GM12878 (cell line): ENCODE measurements around the gene CACNA2D1. TPM values are rescaled to one million over a fixed set of nuclear protein-coding genes. Genes with fewer than 3 reads are reported as not detected.

Experiments used
- ATAC-seq: fragments of 200-7000 bp; cut with Tn5 transposase; 3 replicates; pipeline ENCODE4 v1.9.1; 2020; ENCODE audit warnings: mild to moderate bottlenecking, moderate library complexity
- BruUV-seq: library from RNA; stranded (reverse); fragments of 400-500 nt; replicated peaks from 2 replicates; lab custom pipeline; 2021; lab: Mats Ljungman, UMichigan
- CTCF ChIA-PET: fragments of 300-600 bp; sonication (Branson Sonifier 250); formaldehyde crosslinking; extraction: SDS; loops from one replicate; lab custom pipeline; 2021; ENCODE audit warnings: inconsistent platforms; lab: Yijun Ruan, JAX
- POLR2A ChIA-PET: fragments of 350-600 bp; formaldehyde crosslinking; extraction: SDS; loops from one replicate; lab custom pipeline; 2021; ENCODE audit warnings: inconsistent platforms; lab: Charles Lee
- RAD21 ChIA-PET: fragments of 300-600 bp; sonication (Branson Sonifier 250); formaldehyde crosslinking; loops from one replicate; lab custom pipeline; 2023; ENCODE audit warnings: antibody characterized with exemption; ENCODE audit not compliant: unreplicated experiment; lab: Charles Lee
- SMC1A ChIA-PET: fragments of 300-600 bp; sonication (Branson Sonifier 250); formaldehyde crosslinking; loops from one replicate; lab custom pipeline; 2023; ENCODE audit not compliant: unreplicated experiment, uncharacterized antibody; lab: Charles Lee
- DNase-seq: peaks from one replicate; pipeline ENCODE4 v3.0.0-alpha.2; 2011; ENCODE audit warnings: low read depth, low spot score
- FAIRE-seq: peaks from 3 replicates; lab custom pipeline; 2011; peaks lifted over from hg19 to GRCh38; lab: Jason Lieb, UNC
- H2AFZ ChIP-seq: 2 replicates; pipeline ENCODE4 v1.6.0; 2011; ENCODE audit warnings: low read depth, low read length, control low read depth; ENCODE audit not compliant: control insufficient read depth
- H3K27ac ChIP-seq: 2 replicates; pipeline ENCODE4 v1.5.1; 2011; ENCODE audit warnings: control low read depth; ENCODE audit not compliant: control insufficient read depth, insufficient read depth
- H3K27me3 ChIP-seq, 2 experiments: replicated peaks in 1 of 2; 2 replicates each; pipeline versions ENCODE4 v1.6.0 to v1.6.1; 2011; ENCODE audit warnings: low read length in 1 of 2; ENCODE audit not compliant: control insufficient read depth in 2 of 2, insufficient read depth in 2 of 2
- H3K36me3 ChIP-seq, 2 experiments: 2 replicates each; pipeline ENCODE4 v1.5.1; 2011; ENCODE audit warnings: low read length in 1 of 2; ENCODE audit not compliant: control insufficient read depth in 2 of 2, insufficient read depth in 2 of 2
- H3K4me1 ChIP-seq: 2 replicates; pipeline ENCODE4 v1.6.1; 2011; ENCODE audit warnings: mild to moderate bottlenecking, low read length, moderate library complexity, mixed read lengths; ENCODE audit not compliant: control insufficient read depth, insufficient read depth
- H3K4me2 ChIP-seq: 2 replicates; pipeline ENCODE4 v1.6.0; 2011; ENCODE audit warnings: control low read depth; ENCODE audit not compliant: control insufficient read depth, insufficient read depth
- H3K4me3 ChIP-seq: fragments of 200-600 bp; sonication (generic); 2 replicates; pipeline ENCODE4 v1.5.1; 2016
- H3K79me2 ChIP-seq: 2 replicates; pipeline ENCODE4 v1.6.0; 2011; ENCODE audit warnings: low read length; ENCODE audit not compliant: control insufficient read depth, insufficient read depth
- H3K9ac ChIP-seq: 2 replicates; pipeline ENCODE4 v1.8.0; 2011; ENCODE audit warnings: low read length, control low read depth, mixed read lengths; ENCODE audit not compliant: control insufficient read depth, insufficient read depth
- H3K9me3 ChIP-seq: replicated peaks from 3 replicates; pipeline ENCODE4 v1.5.1; 2011; ENCODE audit warnings: mild to moderate bottlenecking, low read length; ENCODE audit not compliant: control insufficient read depth, insufficient read depth
- H4K20me1 ChIP-seq: 2 replicates; pipeline ENCODE4 v1.6.0; 2011; ENCODE audit not compliant: control insufficient read depth, insufficient read depth
- BHLHE40 ChIP-seq, 2 experiments: fragments of 450-650 bp in 1 of 2; IDR thresholded peaks; 2 replicates each; pipeline ENCODE4 v1.6.1; 2011 to 2017; ENCODE audit warnings: low read depth in 2 of 2, borderline replicate concordance in 1 of 2, improper control_type of control experiment in 1 of 2, low read length in 1 of 2, mild to moderate bottlenecking in 1 of 2
- ETV6 ChIP-seq, 2 experiments: fragments of 450-650 bp in 1 of 2; IDR thresholded peaks in 1 of 2; conservative IDR thresholded peaks in 1 of 2; 2 replicates each; pipeline ENCODE4 v1.6.1; 2014; ENCODE audit warnings: antibody characterized with exemption in 1 of 2, borderline replicate concordance in 1 of 2, low read depth in 1 of 2, mild to moderate bottlenecking in 1 of 2, moderate library complexity in 1 of 2
- GATAD2B ChIP-seq: fragments of 450-650 bp; conservative IDR thresholded peaks from 2 replicates; pipeline ENCODE4 v1.6.1; 2017; ENCODE audit warnings: low read depth, mild to moderate bottlenecking, moderate library complexity
- IRF4 ChIP-seq: IDR thresholded peaks from 2 replicates; pipeline ENCODE4 v1.6.1; 2011; ENCODE audit warnings: low read depth, low read length
- PAX5 ChIP-seq: IDR thresholded peaks from 2 replicates; pipeline ENCODE4 v1.6.1; 2011; ENCODE audit warnings: low read depth, low read length, borderline replicate concordance
- POU2F2 ChIP-seq: IDR thresholded peaks from 3 replicates; pipeline ENCODE4 v1.6.1; 2011; ENCODE audit warnings: low read depth, mild to moderate bottlenecking, low read length, borderline replicate concordance
- RELA ChIP-seq: fragments of 450-650 bp; IDR thresholded peaks from 2 replicates; pipeline ENCODE4 v1.8.0; 2014; ENCODE audit warnings: borderline replicate concordance; ENCODE audit not compliant: partially characterized antibody
- ZBTB11 ChIP-seq: fragments of 450-650 bp; formaldehyde crosslinking; IDR thresholded peaks from 2 replicates; pipeline ENCODE4 v1.5.0; 2022; ENCODE audit warnings: mild to moderate bottlenecking, missing genetic modification characterization
- ZNF24 ChIP-seq: fragments of 450-650 bp; IDR thresholded peaks from 2 replicates; pipeline ENCODE4 v1.6.1; 2017; ENCODE audit warnings: antibody characterized with exemption, mild to moderate bottlenecking
- WGBS: methylation state at CpG from one replicate; pipeline ENCODE4 v1.1.6; 2016; ENCODE audit warnings: low lambda C conversion rate; ENCODE audit not compliant: insufficient replicate concordance, insufficient coverage; ENCODE audit errors: missing lambda C conversion rate; 5-methylcytosine and 5-hydroxymethylcytosine counted together
- in situ Hi-C: fragments of 300-500 bp; cut with MboI; formaldehyde crosslinking; loops from 9 replicates; pipeline ENCODE4 v1.14.3; 2018; ENCODE audit warnings: mixed read lengths
- intact Hi-C: fragments of 100-400 bp; cut with micrococcal nuclease; formaldehyde crosslinking; loops from one replicate; pipeline ENCODE4 v1.14.2; 2022; ENCODE audit not compliant: unreplicated experiment
- polyA plus RNA-seq, 11 experiments: library from polyadenylated mRNA; depleted of rRNA in 4 of 11; unstranded in 6 of 11; stranded (reverse) in 5 of 11; fragments of >200 nt; fragmentation: Nextera tagmentation in 4 of 11; fragmentation: Illumina TruSeq in 1 of 11; extraction: Ambion mirVana in 4 of 11; extraction: Trizol in 1 of 11; gene quantifications; 1 replicate in 1 of 11; 2 replicates in 10 of 11; pipeline versions ENCODE4 v1.2.1 to v1.2.3, GENCODE V29; 2011 to 2016; ENCODE audit warnings: inconsistent platforms in 2 of 11, missing spikeins in 2 of 11, low read depth in 1 of 11
- total RNA-seq, 4 experiments: library from RNA; depleted of rRNA in 3 of 4; stranded (reverse); fragments of >200 nt in 3 of 4; fragmentation: Illumina TruSeq in 1 of 4; extraction: Trizol in 1 of 4; gene quantifications; 2 replicates each; pipeline versions ENCODE4 v1.2.1 to v1.2.3, GENCODE V29; 2013 to 2021
- TF ChIP-seq, protein P1 (sequence below): IDR thresholded peaks from 2 replicates; pipeline ENCODE4 v1.6.1; 2012; ENCODE audit warnings: mild to moderate bottlenecking, low read depth, low read length

Gene CACNA2D1
- total and polyA plus RNA-seq, 10 of the 15 experiments (the other 5 are each of a cell fraction or from before 2014, with no cell fraction given), result 0.14 to 14.8 (median 0.97) TPM

- intact Hi-C loops, result no loop called here
- H3K9ac ChIP-seq, result no peak overlapping the region
- FAIRE-seq, result no peak
- H3K27ac ChIP-seq, result no peak overlapping the region
- no peaks in the 10 kb centered on the region for H3K36me3 ChIP-seq
- no peak for ATAC-seq
- TF ChIP-seq PAX5 (no peak), GATAD2B (no peak), ETV6 (conservative IDR thresholded peaks at IDR 0.05 in 1 of 2, IDR thresholded peaks at IDR 0.05 in 1 of 2; ENCODE audit: borderline replicate concordance in 1 of 2, low read depth in 1 of 2) (no peak), ZNF24 (no peak), BHLHE40 (IDR thresholded peaks at IDR 0.05; ENCODE audit: borderline replicate concordance in 1 of 2, low read depth in 2 of 2, low read length in 1 of 2) (no peak), ZBTB11 (no peak), RELA (no peak), POU2F2 (no peak), IRF4 (no peak)
- TF ChIP-seq, protein P1, sequence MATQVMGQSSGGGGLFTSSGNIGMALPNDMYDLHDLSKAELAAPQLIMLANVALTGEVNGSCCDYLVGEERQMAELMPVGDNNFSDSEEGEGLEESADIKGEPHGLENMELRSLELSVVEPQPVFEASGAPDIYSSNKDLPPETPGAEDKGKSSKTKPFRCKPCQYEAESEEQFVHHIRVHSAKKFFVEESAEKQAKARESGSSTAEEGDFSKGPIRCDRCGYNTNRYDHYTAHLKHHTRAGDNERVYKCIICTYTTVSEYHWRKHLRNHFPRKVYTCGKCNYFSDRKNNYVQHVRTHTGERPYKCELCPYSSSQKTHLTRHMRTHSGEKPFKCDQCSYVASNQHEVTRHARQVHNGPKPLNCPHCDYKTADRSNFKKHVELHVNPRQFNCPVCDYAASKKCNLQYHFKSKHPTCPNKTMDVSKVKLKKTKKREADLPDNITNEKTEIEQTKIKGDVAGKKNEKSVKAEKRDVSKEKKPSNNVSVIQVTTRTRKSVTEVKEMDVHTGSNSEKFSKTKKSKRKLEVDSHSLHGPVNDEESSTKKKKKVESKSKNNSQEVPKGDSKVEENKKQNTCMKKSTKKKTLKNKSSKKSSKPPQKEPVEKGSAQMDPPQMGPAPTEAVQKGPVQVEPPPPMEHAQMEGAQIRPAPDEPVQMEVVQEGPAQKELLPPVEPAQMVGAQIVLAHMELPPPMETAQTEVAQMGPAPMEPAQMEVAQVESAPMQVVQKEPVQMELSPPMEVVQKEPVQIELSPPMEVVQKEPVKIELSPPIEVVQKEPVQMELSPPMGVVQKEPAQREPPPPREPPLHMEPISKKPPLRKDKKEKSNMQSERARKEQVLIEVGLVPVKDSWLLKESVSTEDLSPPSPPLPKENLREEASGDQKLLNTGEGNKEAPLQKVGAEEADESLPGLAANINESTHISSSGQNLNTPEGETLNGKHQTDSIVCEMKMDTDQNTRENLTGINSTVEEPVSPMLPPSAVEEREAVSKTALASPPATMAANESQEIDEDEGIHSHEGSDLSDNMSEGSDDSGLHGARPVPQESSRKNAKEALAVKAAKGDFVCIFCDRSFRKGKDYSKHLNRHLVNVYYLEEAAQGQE, result no peak
- no peaks in the 10 kb centered on the region for H3K79me2 ChIP-seq
- no peak overlapping the region for H3K4me2 ChIP-seq
- no peaks in the 10 kb centered on the region for H3K4me1 ChIP-seq
- H3K9me3 ChIP-seq, result no peaks in the 10 kb centered on the region
- no peak overlapping the region for H3K4me3 ChIP-seq
- in situ Hi-C loops, result no loop called here
- SMC1A ChIA-PET, result interaction anchor here (0.9 to 8.5 kb wide), 18 partner anchors 9 to 407 kb away, joined by 3 to 57 read pairs (median 4); no protein-coding TSS in a partner anchor
- RAD21 ChIA-PET, result interaction anchor here (0.8 to 3.2 kb wide), 7 partner anchors 9 to 396 kb away, joined by 3 to 14 read pairs (median 4); no protein-coding TSS in a partner anchor
- H4K20me1 ChIP-seq, result no peaks in the 10 kb centered on the region
- CTCF ChIA-PET, result interaction anchor here (0.8 to 1.8 kb wide), 11 partner anchors 9 to 676 kb away, joined by 3 to 6 read pairs (median 3); no protein-coding TSS in a partner anchor
- DNase-seq, result no peak
- POLR2A ChIA-PET, result no interaction called here
- H3K27me3 ChIP-seq, result no peaks in the 10 kb centered on the region
- 3% methylated on average over 2 of the region's 2 CpGs for WGBS
- no TSS peak for BruUV-seq
- no peak overlapping the region for H2AFZ ChIP-seq
Observed at GRCh38 chr7:82175319-82175718, 268.3 kb downstream of the CACNA2D1 start.
